ENCODE results near the gene PRPF40B. TPM values are rescaled to one million over a fixed set of nuclear protein-coding genes. Genes with fewer than 3 reads are reported as not detected.
"Not testable (repeated sequence)": the region's sequence is repeated elsewhere in the genome, so short reads cannot be mapped to it uniquely, and the experiment has no call there.

Gene PRPF40B
- 4.0 and 6.6 TPM in 2 replicates for total RNA-seq (2014; rRNA removed; shearing (Covaris generic))

- peak; percentile 79 for DNase-seq (ENCODE audit: low read depth)
Observed at GRCh38 chr12:49623142-49623904, at the start of gene PRPF40B. Gene PRPF40B (plus strand): TSS chr12:49623561. CDS start chr12:49623591, 30 bp downstream.

GRCh38 chr12:49577589-49578315, 45.6 kb upstream of the PRPF40B start:
- no peak for DNase-seq (ENCODE audit: low read depth)

DNA sequence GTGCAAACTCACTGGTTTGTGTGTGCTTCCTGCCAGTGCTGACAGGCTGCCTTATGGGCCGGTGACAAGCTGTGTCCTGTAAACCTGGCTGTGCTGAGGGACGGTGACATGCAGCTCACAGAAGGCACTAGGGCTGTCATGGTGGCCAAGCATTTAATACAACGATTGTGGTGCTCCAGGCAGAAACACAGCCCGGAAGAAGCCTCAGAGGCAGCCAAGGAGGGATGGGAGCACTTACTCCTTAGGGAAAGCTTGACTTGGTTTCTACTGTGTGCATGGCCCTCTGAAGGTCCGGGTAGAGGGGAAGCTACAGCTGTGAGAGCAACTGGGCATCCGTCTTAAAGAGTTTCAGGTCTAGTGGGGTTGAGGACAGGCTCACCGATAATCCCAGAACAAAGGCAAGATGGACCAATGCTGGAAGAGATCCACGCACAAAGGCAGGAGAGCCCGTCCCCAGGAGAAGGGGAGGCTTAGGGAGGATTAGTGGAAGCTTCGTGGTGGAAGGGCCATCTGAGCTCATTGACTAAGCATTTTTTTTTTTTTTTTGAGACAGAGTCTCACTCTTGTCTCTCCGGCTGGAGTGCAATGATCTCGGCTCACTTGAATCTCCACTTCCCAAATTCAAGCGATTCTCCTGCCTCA, 44.8 kb upstream of the PRPF40B start:
- no peak for DNase-seq (ENCODE audit: low read depth)

GRCh38 chr12:49580572-49581535, 42.5 kb upstream of the PRPF40B start:
- peak; percentile 83 for DNase-seq (ENCODE audit: low read depth)

DNA sequence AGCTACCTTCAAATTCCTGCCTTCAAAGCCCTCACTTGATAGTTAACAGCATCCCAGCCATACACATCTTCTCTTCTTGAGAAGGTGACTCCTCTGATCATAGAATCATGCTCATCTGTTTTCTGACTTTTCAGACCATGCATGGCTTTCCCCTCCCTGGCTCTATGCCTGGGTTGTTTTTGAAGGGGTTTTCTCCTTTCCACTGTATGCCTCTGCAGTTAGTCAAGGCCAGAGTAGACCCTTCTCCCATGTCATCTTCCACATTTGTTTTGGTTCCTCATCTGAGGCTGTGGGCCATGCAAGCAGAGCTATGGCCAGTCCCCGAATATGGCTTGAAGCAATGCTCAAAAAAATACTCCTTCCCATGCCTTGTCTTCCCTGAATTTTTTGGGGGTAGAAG, 41.2 kb upstream of the PRPF40B start:
- DNase-seq (ENCODE audit: low read depth), result no peak

- no peak for DNase-seq (ENCODE audit: low read depth)
Observed at GRCh38 chr12:49582850-49583249, 40.5 kb upstream of the PRPF40B start.

DNA sequence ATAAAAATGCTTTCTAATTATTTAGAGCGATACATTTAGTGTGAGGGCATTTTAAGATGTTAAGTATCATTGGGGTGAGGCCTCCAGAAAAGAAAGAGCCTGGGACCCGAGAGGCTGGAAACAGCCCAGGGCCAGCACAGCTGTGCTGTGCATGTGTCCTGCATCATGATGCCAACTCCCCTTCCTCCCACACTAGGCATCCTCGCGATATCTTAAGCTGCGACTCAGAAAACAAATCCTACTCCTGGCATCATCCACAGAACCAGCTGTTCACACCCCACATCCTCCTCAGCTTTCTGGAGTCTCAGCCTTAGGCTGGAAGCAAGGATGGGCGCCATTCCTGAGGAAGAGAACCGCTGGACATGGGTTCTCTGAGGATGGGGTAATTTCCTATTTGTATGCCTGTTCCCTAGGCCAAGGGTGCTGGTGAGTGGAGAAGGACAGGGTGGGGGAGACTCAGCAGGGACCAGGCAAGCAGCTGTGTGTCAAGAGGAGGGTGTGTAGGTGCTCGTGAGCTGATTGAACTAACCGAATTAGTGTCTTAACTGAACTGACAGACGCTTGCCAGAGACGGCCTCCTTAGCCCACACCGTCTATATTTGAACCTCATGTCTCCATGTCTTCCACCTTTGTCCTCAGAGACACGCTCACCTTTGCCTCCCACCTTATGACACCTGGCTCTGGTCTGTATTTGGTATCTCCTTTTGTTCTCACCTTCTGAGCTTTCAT, 39.8 kb upstream of the PRPF40B start:
- DNase-seq (ENCODE audit: low read depth), result no peak

DNA sequence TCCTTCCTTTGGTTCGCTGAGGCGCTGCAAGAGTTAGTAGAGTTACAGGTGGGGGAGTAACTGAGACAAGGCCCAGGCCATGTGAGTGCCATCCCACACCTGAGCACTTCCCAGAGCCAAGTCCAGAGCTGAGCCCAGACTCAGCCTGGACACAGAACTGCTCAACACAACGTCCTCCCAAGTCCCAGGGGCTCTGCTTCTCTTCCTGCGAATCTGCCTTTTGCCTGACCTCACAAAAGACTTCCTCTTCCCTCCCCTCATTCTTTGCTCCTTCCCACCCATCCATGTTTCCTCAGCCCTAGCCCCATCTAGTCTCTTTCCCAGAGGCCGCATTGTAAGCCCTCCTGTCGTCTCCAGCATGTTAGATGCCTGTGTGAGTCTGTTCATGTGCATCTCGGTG, 38.8 kb upstream of the PRPF40B start:
- DNase-seq (ENCODE audit: low read depth), result no peak

- no peak for DNase-seq (ENCODE audit: low read depth)
Observed at GRCh38 chr12:49585477-49586459, 37.6 kb upstream of the PRPF40B start.

- DNase-seq (ENCODE audit: low read depth), result no peak
Observed at GRCh38 chr12:49587174-49587908, 36.0 kb upstream of the PRPF40B start.

GRCh38 chr12:49588281-49588680, 35.1 kb upstream of the PRPF40B start:
- no peak for DNase-seq (ENCODE audit: low read depth)

GRCh38 chr12:49588721-49589516, 34.4 kb upstream of the PRPF40B start:
- no peak for DNase-seq (ENCODE audit: low read depth)

DNA sequence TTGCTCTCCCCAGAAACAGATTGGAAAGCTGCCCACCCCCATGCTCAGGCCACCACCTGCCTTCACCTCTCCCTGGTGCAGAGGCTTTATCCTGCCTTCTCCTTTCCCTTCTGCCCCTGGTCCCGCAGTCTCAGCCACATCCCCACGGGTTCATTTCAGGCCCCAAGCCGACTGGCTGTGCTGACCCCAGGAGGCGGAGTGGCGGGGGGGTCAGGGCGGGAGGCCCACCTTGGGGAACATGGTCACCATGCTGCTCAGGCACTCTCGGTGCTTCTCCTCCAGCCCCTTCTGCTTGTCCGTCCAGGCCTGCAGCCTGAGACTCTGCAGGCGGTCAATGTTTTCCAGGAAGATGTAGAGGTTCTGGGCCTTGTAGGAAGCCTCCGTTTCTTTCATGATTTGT, 24.8 kb upstream of the PRPF40B start:
- no peak for DNase-seq (ENCODE audit: low read depth)

- DNase-seq (ENCODE audit: low read depth), result no peak
Observed at GRCh38 chr12:49599961-49600360, 23.4 kb upstream of the PRPF40B start.

GRCh38 chr12:49603721-49604120, 19.6 kb upstream of the PRPF40B start:
- DNase-seq (ENCODE audit: low read depth), result no peak

GRCh38 chr12:49604856-49605255, 18.5 kb upstream of the PRPF40B start:
- no peak for DNase-seq (ENCODE audit: low read depth)

- not testable (repeated sequence) for DNase-seq (ENCODE audit: low read depth)
Observed at GRCh38 chr12:49605539-49605938, 17.8 kb upstream of the PRPF40B start, which contains the start of gene FAM186B. Gene FAM186B (minus strand): TSS chr12:49605639. CDS start chr12:49605477, 162 bp downstream.

Data from RPMI7951 (cell line).